NB4 (cell line): ENCODE data around the gene GSX2.

Experiments
- MYC ChIP-seq: IDR thresholded peaks from 2 replicates; pipeline ENCODE4 v1.6.1; 2011; ENCODE audit warnings: low read depth, low read length
- TF ChIP-seq, protein P1 (sequence below): IDR thresholded peaks from one replicate; pipeline ENCODE4 v1.5.1; 2012; ENCODE audit warnings: low read depth, low read length
- TF ChIP-seq, protein P2 (sequence below): IDR thresholded peaks from 2 replicates; pipeline ENCODE4 v1.6.1; 2011; ENCODE audit warnings: low read depth, low read length

DNA sequence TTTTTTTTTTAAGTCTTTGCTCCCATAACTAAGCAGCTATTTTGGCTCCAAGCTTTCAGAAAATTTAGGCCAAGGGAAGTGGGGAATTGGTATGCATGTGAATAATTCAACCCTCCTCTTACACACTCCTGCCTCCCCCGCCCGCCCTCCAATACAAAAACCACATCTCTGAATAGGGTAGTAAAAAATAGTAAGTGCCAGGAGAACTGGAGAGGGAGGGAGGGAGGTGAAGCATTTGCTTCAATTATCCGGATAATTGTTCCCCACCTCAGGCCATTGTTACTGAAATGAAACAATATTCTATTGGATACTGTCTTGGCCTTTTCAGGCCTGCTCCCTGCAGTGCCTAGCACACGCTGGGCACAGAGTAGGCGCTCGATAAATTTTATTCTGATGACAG is 5.5 kb upstream of the GSX2 start:
- TF ChIP-seq, protein P1, sequence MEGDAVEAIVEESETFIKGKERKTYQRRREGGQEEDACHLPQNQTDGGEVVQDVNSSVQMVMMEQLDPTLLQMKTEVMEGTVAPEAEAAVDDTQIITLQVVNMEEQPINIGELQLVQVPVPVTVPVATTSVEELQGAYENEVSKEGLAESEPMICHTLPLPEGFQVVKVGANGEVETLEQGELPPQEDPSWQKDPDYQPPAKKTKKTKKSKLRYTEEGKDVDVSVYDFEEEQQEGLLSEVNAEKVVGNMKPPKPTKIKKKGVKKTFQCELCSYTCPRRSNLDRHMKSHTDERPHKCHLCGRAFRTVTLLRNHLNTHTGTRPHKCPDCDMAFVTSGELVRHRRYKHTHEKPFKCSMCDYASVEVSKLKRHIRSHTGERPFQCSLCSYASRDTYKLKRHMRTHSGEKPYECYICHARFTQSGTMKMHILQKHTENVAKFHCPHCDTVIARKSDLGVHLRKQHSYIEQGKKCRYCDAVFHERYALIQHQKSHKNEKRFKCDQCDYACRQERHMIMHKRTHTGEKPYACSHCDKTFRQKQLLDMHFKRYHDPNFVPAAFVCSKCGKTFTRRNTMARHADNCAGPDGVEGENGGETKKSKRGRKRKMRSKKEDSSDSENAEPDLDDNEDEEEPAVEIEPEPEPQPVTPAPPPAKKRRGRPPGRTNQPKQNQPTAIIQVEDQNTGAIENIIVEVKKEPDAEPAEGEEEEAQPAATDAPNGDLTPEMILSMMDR = no peak
- TF ChIP-seq MYC = no peak
- TF ChIP-seq, protein P2, sequence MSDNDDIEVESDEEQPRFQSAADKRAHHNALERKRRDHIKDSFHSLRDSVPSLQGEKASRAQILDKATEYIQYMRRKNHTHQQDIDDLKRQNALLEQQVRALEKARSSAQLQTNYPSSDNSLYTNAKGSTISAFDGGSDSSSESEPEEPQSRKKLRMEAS = no peak
